A172 (cell line): ENCODE data around the gene NRAS. TPM values are rescaled to one million over a fixed set of nuclear protein-coding genes. Genes with fewer than 3 reads are reported as not detected.

ENCODE experiments used
- DNase-seq: peaks from one replicate; pipeline ENCODE4 v3.0.0-alpha.2; 2015; ENCODE audit warnings: low spot score
- total RNA-seq: library from RNA; depleted of rRNA; stranded (reverse); fragments of >200 nt; shearing (Covaris generic); gene quantifications from 2 replicates; pipeline ENCODE4 v1.2.3, GENCODE V29; 2014; rRNA removed

Gene NRAS
- total RNA-seq, 1 experiment from 2014 or later: 160 TPM

DNA sequence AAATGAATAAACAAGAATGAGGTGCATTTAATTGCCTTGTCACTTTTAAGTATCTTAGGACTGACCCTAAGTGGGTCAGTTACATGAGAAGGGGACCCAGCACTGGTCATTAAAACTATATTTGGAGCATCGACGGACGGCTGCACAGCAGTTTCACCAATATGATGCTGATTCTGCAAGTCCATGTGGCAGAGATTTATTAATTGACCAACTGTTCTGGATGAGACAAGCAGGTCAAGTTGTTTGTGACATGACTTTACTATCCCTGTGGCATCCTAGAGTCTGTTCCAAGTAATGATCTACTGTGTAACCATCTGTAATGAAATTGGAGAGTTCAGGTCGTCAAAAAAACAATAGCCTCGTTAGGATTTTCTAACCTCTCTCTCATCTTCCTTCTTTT lies 30.7 kb downstream of the NRAS start:
- DNase-seq: no peak

DNA sequence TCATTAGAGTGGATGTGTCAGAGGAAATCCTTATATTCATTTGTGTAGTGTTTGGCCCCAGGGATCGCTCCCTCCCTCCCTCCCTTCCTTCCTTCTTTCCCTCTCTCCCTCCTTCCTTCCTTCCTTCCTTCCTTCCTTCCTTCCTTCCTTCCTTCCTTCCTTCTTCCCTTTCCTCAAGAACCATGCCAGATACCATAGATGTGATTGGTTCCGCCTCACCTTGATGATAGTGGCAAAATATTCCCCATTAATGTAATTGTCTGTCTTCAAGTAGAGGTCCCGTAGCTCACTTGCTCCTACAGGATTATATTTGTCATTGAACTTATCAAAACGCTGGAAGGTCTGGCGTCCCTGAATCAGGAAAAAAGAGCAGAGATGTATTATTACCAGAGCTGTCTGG lies 38.9 kb downstream of the NRAS start:
- no peak for DNase-seq

DNA sequence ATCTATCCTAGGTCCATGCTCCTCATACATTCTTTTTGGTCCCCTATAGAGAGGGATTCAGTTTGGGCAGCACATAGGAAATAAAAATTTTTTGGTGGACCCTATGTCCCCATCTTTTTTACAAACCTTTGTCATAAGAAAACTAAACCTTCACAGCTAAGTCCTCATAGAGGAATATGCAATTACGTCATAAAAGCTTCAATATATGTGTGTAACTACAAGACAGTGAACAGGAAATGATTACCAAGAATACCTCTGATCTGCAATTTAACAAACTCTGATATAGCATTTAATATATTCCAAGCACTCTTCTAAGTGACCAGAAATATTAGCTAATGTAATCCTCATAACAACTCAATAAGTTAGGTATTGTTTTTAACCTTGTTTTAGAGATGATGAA lies 40.5 kb downstream of the NRAS start:
- DNase-seq: no peak

DNA sequence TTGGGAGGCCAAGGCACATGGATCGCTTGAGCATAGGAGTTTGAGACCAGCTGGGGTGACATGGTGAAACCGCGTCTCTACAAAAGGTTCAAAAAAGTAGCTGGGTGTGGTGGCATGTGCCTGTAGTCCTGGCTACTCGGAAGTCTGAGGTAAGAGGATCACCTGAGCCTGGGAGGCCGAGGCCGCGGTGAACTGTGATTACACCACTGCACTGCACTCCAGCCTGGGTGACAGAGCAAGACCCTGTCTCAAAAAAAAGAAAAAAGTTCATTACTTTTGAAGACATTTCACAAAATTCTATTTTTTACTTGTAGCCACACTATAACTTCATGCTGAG lies 44.7 kb downstream of the NRAS start:
- DNase-seq: no peak

- no peak for DNase-seq
Measured at GRCh38 chr1:114671011-114671938, 45.3 kb downstream of the NRAS start.

- peak; percentile 62 for DNase-seq
Measured at GRCh38 chr1:114670083-114671010, 46.2 kb downstream of the NRAS start.

- no peak for DNase-seq
Measured at GRCh38 chr1:114669562-114670082, 46.9 kb downstream of the NRAS start, which contains the start of gene DENND2C. Gene DENND2C, minus strand, starts transcription at chr1:114670049. Its CDS starts 44,065 bp downstream, at chr1:114625984.

DNA sequence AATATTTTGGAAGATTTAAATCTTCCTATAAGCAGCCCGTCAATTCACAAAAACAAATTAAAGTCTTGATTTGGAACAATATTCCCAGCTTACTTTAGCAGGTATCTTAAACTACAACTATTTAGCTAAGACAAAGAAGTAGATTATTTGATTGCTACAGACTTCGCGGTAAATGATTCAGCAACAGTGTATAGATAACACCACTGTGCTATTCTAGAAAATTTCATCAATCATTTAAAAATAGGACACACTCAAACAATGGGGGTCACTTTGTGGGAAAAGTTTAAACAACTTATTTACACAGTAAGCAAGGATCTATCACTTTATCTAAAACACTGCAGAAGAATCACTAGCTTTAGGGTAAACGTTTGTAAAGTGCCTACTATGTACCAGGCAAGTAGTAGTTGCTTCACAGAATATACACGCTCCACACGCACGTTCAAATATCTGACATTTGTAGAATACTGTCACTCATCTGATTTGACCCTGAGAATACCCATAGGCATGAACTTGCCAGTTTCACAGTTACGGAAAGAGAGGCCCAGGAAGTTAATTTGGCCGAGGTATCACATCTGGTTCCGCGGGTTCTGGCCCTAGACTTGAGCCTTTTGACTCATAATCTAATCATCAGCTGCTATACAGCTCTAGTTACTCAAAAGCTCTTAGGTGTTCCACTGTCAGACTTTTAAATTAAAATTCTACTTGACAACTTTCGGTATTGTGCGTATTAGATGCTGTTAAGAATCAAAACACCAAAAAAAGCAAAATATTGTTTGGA lies 47.6 kb downstream of the NRAS start:
- DNase-seq: peak; percentile 1

DNA sequence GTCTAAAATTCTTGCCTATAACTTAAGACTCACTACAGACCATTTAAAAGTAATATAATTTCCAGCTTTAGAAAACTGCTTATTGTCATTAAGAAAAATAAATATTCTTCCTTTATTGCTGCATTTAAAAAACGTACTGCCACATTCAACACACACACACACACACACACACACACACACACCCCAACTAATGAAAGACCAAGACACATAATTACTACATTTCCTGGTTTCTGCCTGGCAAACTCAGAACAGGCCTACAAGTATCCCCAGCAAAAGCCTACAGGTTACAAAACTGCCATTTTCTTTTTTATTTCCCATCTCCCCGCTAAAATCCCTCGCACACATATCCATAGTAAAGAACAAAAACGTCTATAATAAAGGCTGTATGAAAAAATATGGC lies 48.2 kb downstream of the NRAS start:
- no peak for DNase-seq

DNA sequence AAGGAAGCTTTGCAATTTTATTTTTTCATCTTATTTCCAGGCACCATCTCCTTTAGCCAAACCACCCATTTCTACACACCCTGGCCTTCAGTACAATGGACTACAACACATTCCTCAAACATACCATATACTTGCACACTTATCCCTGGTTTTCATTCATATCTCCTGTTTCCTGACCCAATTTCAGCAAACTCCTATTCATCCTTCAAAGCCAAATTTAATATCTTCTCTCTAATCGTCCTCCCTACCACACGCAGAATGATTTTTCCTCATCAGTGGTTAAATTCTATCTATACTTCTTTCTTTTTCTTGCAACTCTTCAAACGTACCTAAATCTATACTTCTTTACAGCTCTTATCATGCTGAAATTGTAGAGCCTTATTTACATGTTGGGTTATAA lies 49.6 kb downstream of the NRAS start:
- no peak for DNase-seq

GRCh38 chr1:114660238-114660637 lies 56.3 kb downstream of the NRAS start:
- DNase-seq: no peak

Other genes with a start within 250 kb of the NRAS start
- 22.9 and 24.1 TPM in 2 replicates for gene TRIM33, start 205.6 kb downstream of the NRAS start, total RNA-seq
- gene BCAS2, start 135.2 kb downstream of the NRAS start, total RNA-seq: 85.1 and 104 TPM in 2 replicates
- gene DENND2C, start 46.7 kb downstream of the NRAS start, total RNA-seq: 0.81 and 1.3 TPM in 2 replicates
- 0.60 TPM in 1 of 2 replicates, not detected in the other for gene AMPD1, start 21.2 kb downstream of the NRAS start, total RNA-seq
- gene CSDE1, start 41.2 kb upstream of the NRAS start, total RNA-seq: 402 and 657 TPM in 2 replicates
- gene SIKE1, start 63.9 kb upstream of the NRAS start, total RNA-seq: 45.6 and 53.9 TPM in 2 replicates
- not detected in 2 replicates for gene SYCP1, start 138.1 kb upstream of the NRAS start, total RNA-seq